K562 (cell line): ENCODE measurements around the gene ICA1. TPM values are rescaled to one million over a fixed set of nuclear protein-coding genes. Genes with fewer than 3 reads are reported as not detected.

Source experiments
- ATAC-seq: fragments of 200-7000 bp; cut with Tn5 transposase; 3 replicates; pipeline ENCODE4 v1.9.1; 2020; ENCODE audit warnings: moderate library complexity
- BruUV-seq: library from RNA; stranded (reverse); fragments of 400-500 nt; replicated peaks from 2 replicates; lab custom pipeline; 2021; lab: Mats Ljungman, UMichigan
- CTCF ChIA-PET: fragments of 300-600 bp; formaldehyde crosslinking; extraction: SDS; loops from one replicate; lab custom pipeline; 2021; ENCODE audit warnings: low intra/inter-chr PET ratio; lab: Yijun Ruan, JAX
- POLR2A ChIA-PET: fragments of 300-600, 350-650 bp; sonication (Branson Sonifier 250); formaldehyde crosslinking; extraction: SDS; loops from one replicate; lab custom pipeline; 2021; ENCODE audit warnings: antibody characterized with exemption, inconsistent platforms; lab: Yijun Ruan, JAX
- DNase-seq, 4 experiments: peaks; one replicate each; pipeline versions ENCODE4 v3.0.0 to v3.0.0-alpha.2; 2011 to 2018; ENCODE audit warnings: low spot score in 3 of 4, mixed read lengths in 3 of 4; ENCODE audit errors: extremely low read depth in 1 of 4
- FAIRE-seq: peaks from 2 replicates; lab custom pipeline; 2011; peaks lifted over from hg19 to GRCh38; lab: Jason Lieb, UNC
- H2AFZ ChIP-seq: 2 replicates; pipeline ENCODE4 v1.6.0; 2011; ENCODE audit warnings: low read depth, low read length, control low read depth, inconsistent platforms
- H3K27ac ChIP-seq: fragments of 200-600 bp; 3 replicates; pipeline ENCODE4 v1.8.0; 2011; ENCODE audit warnings: low read depth, mild to moderate bottlenecking, control low read depth, inconsistent platforms, low read length, moderate library complexity, mixed read lengths; ENCODE audit errors: extremely low read depth
- H3K27me3 ChIP-seq, 2 experiments: fragments of 300-600 bp in 1 of 2; 2 replicates in 1 of 2; 3 replicates in 1 of 2; pipeline versions ENCODE4 v1.6.0 to v1.8.0; 2011; ENCODE audit warnings: inconsistent platforms in 2 of 2, low read length in 2 of 2, mild to moderate bottlenecking in 1 of 2, mixed read lengths in 1 of 2, moderate library complexity in 1 of 2; ENCODE audit not compliant: control insufficient read depth in 2 of 2, insufficient read depth in 2 of 2
- H3K36me3 ChIP-seq: fragments of 300-600 bp; 3 replicates; pipeline ENCODE4 v1.8.0; 2011; ENCODE audit warnings: mild to moderate bottlenecking, low read length, inconsistent platforms; ENCODE audit not compliant: control insufficient read depth, insufficient read depth
- H3K4me1 ChIP-seq, 2 experiments: fragments of 200-600 bp in 1 of 2; replicated peaks in 1 of 2; 2 replicates in 1 of 2; 3 replicates in 1 of 2; pipeline versions ENCODE4 v1.5.1 to v1.8.0; 2011; ENCODE audit warnings: inconsistent platforms in 2 of 2, low read length in 2 of 2, mild to moderate bottlenecking in 1 of 2, mixed read lengths in 1 of 2, moderate library complexity in 1 of 2; ENCODE audit not compliant: control insufficient read depth in 2 of 2, insufficient read depth in 2 of 2
- H3K4me2 ChIP-seq: 2 replicates; pipeline ENCODE4 v1.6.1; 2011; ENCODE audit warnings: low read length, control low read depth, inconsistent platforms, mixed read lengths; ENCODE audit not compliant: insufficient read depth
- H3K4me3 ChIP-seq: fragments of 200-600 bp; sonication (generic), shearing (Covaris generic); 2 replicates; pipeline ENCODE4 v1.5.1; 2016; ENCODE audit warnings: control low read depth, inconsistent platforms
- H3K79me2 ChIP-seq: fragments of 200-600 bp; 3 replicates; pipeline ENCODE4 v1.8.0; 2011; ENCODE audit warnings: low read length, inconsistent platforms; ENCODE audit not compliant: control insufficient read depth, insufficient read depth
- H3K9ac ChIP-seq, 2 experiments: 2 replicates each; pipeline versions ENCODE4 v1.6.0 to v1.6.1; 2011; ENCODE audit warnings: low read depth in 2 of 2, low read length in 2 of 2, control low read depth in 1 of 2, inconsistent platforms in 1 of 2, mild to moderate bottlenecking in 1 of 2, mixed read lengths in 1 of 2; ENCODE audit not compliant: insufficient read depth in 1 of 2
- H3K9me1 ChIP-seq: one replicate; pipeline ENCODE4 v1.6.0; 2011; ENCODE audit warnings: inconsistent platforms, mild to moderate bottlenecking, low read length, moderate library complexity; ENCODE audit not compliant: control insufficient read depth, insufficient read depth
- H3K9me3 ChIP-seq: replicated peaks from 2 replicates; pipeline ENCODE4 v1.5.1; 2011; ENCODE audit warnings: low read depth, low read length, inconsistent platforms; ENCODE audit not compliant: control insufficient read depth, insufficient read depth
- H4K20me1 ChIP-seq: replicated peaks from 2 replicates; pipeline ENCODE4 v1.6.1; 2011; ENCODE audit warnings: low read length, inconsistent platforms, mixed read lengths; ENCODE audit not compliant: control insufficient read depth, insufficient read depth
- CBX8 ChIP-seq: fragments of 200-600 bp; sonication (generic); IDR thresholded peaks from 2 replicates; pipeline ENCODE4 v1.6.1; 2012; ENCODE audit warnings: borderline replicate concordance, mixed run types, low read depth, mild to moderate bottlenecking, moderate library complexity, mixed read lengths, low read length, control low read depth, inconsistent platforms; ENCODE audit not compliant: poor library complexity, severe bottlenecking; ENCODE audit errors: extremely low read depth
- ERF ChIP-seq: fragments of 450-650 bp; formaldehyde crosslinking; IDR thresholded peaks from 2 replicates; pipeline ENCODE4 v1.4.0; 2020; ENCODE audit warnings: mild to moderate bottlenecking, mixed read lengths
- ETV1 ChIP-seq: fragments of 450-650 bp; conservative IDR thresholded peaks from 2 replicates; pipeline ENCODE4 v1.6.1; 2016; ENCODE audit warnings: missing genetic modification characterization, control low read depth, low read depth, missing compliant biosample characterization
- KLF6 ChIP-seq: fragments of 250-450 bp; sonication (Bioruptor Pico); IDR thresholded peaks from 2 replicates; pipeline ENCODE4 v1.4.0; 2020; ENCODE audit warnings: mild to moderate bottlenecking, moderate library complexity, borderline replicate concordance
- NFIX ChIP-seq: fragments of 250-450 bp; sonication (Bioruptor Pico); IDR thresholded peaks from 2 replicates; pipeline ENCODE4 v1.4.0; 2020; ENCODE audit warnings: low read depth, mild to moderate bottlenecking, moderate library complexity
- PML ChIP-seq: IDR thresholded peaks from 2 replicates; pipeline ENCODE4 v1.6.1; 2012; ENCODE audit warnings: low read length, inconsistent platforms
- RFX5 ChIP-seq: IDR thresholded peaks from 2 replicates; pipeline ENCODE4 v1.6.1; 2011; ENCODE audit warnings: low read depth, mild to moderate bottlenecking, improper control_type of control experiment, low read length
- SIX5 ChIP-seq, 2 experiments: IDR thresholded peaks; 2 replicates each; pipeline ENCODE4 v1.6.1; 2011; ENCODE audit warnings: low read length in 2 of 2, borderline replicate concordance in 1 of 2, low read depth in 1 of 2, mild to moderate bottlenecking in 1 of 2, moderate library complexity in 1 of 2; ENCODE audit not compliant: insufficient read depth in 1 of 2
- SPI1 ChIP-seq: IDR thresholded peaks from 2 replicates; pipeline ENCODE4 v1.6.1; 2011; ENCODE audit warnings: low read depth, low read length, control low read depth, borderline replicate concordance
- VEZF1 ChIP-seq: fragments of 200-800 bp; sonication (Bioruptor generic); IDR thresholded peaks from 2 replicates; pipeline ENCODE4 v1.6.1; 2017; ENCODE audit warnings: missing genetic modification characterization, missing compliant biosample characterization
- ZBTB7A ChIP-seq: IDR thresholded peaks from 2 replicates; pipeline ENCODE4 v1.6.1; 2011; ENCODE audit warnings: low read depth, mild to moderate bottlenecking, low read length, moderate library complexity, borderline replicate concordance; ENCODE audit not compliant: control insufficient read depth
- ZNF668 ChIP-seq: fragments of 250-450 bp; sonication (Bioruptor Pico); IDR thresholded peaks from 2 replicates; pipeline ENCODE4 v1.8.0; 2022; ENCODE audit warnings: mild to moderate bottlenecking, inconsistent platforms
- WGBS: fragments of 100-300 bp; shearing (Covaris generic); methylation state at CpG from one replicate; pipeline ENCODE4 v1.1.6; 2016; ENCODE audit warnings: low coverage, mixed read lengths; ENCODE audit not compliant: insufficient coverage; ENCODE audit errors: missing lambda C conversion rate; 5-methylcytosine and 5-hydroxymethylcytosine counted together
- in situ Hi-C: fragments of 300-500 bp; cut with MboI; formaldehyde crosslinking; loops from 4 replicates; pipeline ENCODE4 v1.15.0; 2018; ENCODE audit warnings: inconsistent platforms, mixed read lengths
- intact Hi-C: fragments of 100-400 bp; cut with micrococcal nuclease; formaldehyde crosslinking; loops from 2 replicates; pipeline ENCODE4 v1.14.2; 2022
- polyA plus RNA-seq, 8 experiments: library from polyadenylated mRNA; depleted of rRNA in 4 of 8; stranded (reverse) in 5 of 8; unstranded in 3 of 8; fragments of >200 nt; fragmentation: Nextera tagmentation in 2 of 8; fragmentation: Illumina TruSeq in 1 of 8; extraction: Ambion mirVana in 2 of 8; extraction: Trizol in 1 of 8; gene quantifications; 2 replicates each; pipeline versions ENCODE4 v1.2.1 to v1.2.3, GENCODE V29; 2011 to 2014; ENCODE audit warnings: inconsistent platforms in 1 of 8, missing spikeins in 1 of 8
- total RNA-seq, 7 experiments: library from RNA; depleted of rRNA in 6 of 7; stranded (reverse); fragments of >200 nt in 6 of 7; fragmentation: Illumina TruSeq in 2 of 7; extraction: Trizol in 2 of 7; gene quantifications; 2 replicates each; pipeline versions ENCODE4 v1.2.1 to v1.2.3, GENCODE V29; 2011 to 2021; ENCODE audit warnings: low replicate concordance in 1 of 7

The ICA1 gene
- total and polyA plus RNA-seq, 9 of the 15 experiments (the other 6 are each of a cell fraction or from before 2014, with no cell fraction given) = 7.1 to 22.3 (median 16.4) TPM

DNA sequence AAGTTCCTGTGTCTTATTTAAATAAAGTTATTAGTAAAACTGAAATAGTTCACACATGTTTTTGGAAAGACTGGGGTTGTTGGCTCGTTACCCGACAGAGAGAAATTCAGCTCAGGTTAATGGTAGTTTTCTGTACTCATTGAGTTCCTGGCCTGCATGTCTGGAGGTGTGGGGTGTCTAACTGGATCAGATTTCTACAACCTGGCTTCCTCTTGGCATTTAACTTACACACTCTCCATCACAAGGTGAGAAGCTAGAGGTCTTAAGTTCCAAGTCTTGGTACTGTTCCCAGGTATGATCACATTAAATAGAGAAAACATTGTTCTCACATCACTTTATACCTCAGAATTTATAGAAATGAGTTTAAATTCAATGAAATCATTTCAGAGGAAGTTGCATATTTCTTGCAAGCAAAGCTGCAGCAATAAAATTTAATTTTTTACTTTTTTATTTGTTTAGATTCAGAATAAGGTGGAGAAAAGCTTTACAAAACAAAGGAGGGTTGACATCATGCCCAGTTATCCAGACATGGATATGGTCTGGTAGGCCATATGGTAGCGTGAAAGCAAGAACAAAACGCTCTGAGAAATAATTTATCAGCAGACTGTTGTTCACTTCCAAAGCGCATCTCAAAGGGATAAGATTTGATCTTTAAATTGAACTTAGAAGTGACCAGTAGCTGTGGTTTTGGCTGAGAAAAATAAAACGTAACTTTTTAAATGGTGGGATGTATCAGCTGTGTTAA is 172.8 kb downstream of the ICA1 start:
- Histone ChIP-seq H3K27me3 (no peaks in the 10 kb centered on the region), H3K36me3 (0 out of 3 replicates have a peak, but pooled peaks cover 6% of the 10 kb centered on the region), H3K9me3 (no peaks in the 10 kb centered on the region), H3K9ac (no peak overlapping the region), H2AFZ (no peak overlapping the region), H3K4me2 (no peak overlapping the region), H3K9me1 (no peaks in the 10 kb centered on the region), H4K20me1 (no peaks in the 10 kb centered on the region; the same call in 1 of the 2 replicates), H3K27ac (no peak overlapping the region), H3K4me1 (no peaks in the 10 kb centered on the region), H3K4me3 (no peak overlapping the region), H3K79me2 (no peaks in the 10 kb centered on the region)
- BruUV-seq = no TSS peak
- ATAC-seq (no peak), DNase-seq (no peak), FAIRE-seq (no peak)
- in situ Hi-C loops (no loop called here), intact Hi-C loops (no loop called here)
- CTCF ChIA-PET = no interaction called here
- POLR2A ChIA-PET = no interaction called here
- WGBS = 66% methylated on average over 6 of the region's 6 CpGs
- TF ChIP-seq ERF (no peak), SIX5 (IDR thresholded peaks at IDR 0.05; ENCODE audit: borderline replicate concordance in 1 of 2, insufficient read depth in 1 of 2, low read depth in 1 of 2, low read length in 2 of 2) (no peak), ZNF668 (CRISPR knock-in tag) (no peak), PML (no peak), NFIX (CRISPR knock-in tag) (no peak), KLF6 (CRISPR knock-in tag) (no peak), VEZF1 (CRISPR knock-in tag) (no peak), CBX8 (no peak), RFX5 (no peak), SPI1 (no peak), ZBTB7A (no peak), ETV1 (tag) (no peak)
